Measurements from ENCODE around the gene VPS26C.

Gene VPS26C

DNA sequence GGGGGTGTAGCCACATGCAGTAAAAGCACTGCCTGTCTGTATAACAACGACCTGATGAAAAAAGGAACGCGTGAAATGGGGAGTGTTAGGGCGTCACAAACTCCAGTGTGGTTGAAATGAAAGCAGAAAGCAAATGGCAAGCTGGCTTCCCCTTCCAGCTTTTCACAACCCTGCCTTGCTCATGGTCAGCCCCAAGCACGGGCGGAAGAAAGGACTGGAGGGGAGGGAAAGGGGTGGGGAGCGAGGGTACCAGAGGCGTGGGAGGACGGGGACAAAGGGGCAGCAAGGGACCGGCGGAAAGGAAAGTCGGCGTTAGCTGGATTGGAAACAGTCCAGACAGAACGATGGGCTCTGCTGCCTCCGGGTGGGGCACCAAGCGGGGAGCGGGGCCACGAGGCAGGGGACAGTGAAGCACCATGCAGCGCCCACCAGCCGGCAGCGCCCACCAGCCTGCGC is 9.6 kb downstream of the VPS26C start:
- ChIA-PET POLR2A (interaction anchor here (1.0 kb wide), 3 partner anchors 10 to 116 kb away, joined by 3 read pairs; partner anchors contain the start of gene VPS26C), CTCF (interaction anchor here (1.2 to 2.4 kb wide), 2 partner anchors 14 to 91 kb away, joined by 3 to 6 read pairs; no protein-coding TSS in a partner anchor)
- no peak for TF ChIP-seq CTCF (IDR thresholded peaks at IDR 0.05; ENCODE audit: control extremely low read depth, extremely low read depth, low read depth, missing control alignments)
- DNase-seq (ENCODE audit: extremely low spot score), result no peak

DNA sequence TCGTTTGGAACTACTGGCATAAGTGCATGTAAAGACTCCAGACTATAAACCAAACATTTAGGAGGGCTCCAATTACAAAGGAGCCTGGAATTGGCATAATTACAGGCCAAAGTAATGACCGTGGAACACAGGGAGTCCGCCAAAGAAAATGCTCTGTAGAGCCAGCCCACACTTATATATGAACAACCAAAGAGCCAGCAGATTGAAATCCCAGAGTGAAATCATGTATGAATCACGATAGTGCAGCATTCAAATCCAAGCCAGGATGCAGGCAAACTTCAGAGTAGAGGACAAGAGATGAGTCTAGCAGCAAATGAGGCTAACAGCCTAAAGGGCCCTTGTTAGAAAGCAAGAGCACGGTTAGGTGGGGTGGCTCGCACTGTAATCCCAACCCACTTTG is 13.1 kb downstream of the VPS26C start:
- ChIA-PET POLR2A (no interaction called here), CTCF (interaction anchor here (1.0 to 1.3 kb wide), 2 partner anchors 11 to 24 kb away, joined by 3 read pairs; no protein-coding TSS in a partner anchor)
- DNase-seq (ENCODE audit: extremely low spot score), result no peak
- no peak for TF ChIP-seq CTCF (IDR thresholded peaks at IDR 0.05; ENCODE audit: control extremely low read depth, extremely low read depth, low read depth, missing control alignments)

GRCh38 chr21:37251294-37251634 is 15.9 kb downstream of the VPS26C start:
- ChIA-PET POLR2A (no interaction called here), CTCF (interaction anchor here (1.5 kb wide), 1 partner anchor 22 kb away, joined by 4 read pairs; no protein-coding TSS in a partner anchor)
- no peak for DNase-seq (ENCODE audit: extremely low spot score)
- no peak for TF ChIP-seq CTCF (IDR thresholded peaks at IDR 0.05; ENCODE audit: control extremely low read depth, extremely low read depth, low read depth, missing control alignments)

DNA sequence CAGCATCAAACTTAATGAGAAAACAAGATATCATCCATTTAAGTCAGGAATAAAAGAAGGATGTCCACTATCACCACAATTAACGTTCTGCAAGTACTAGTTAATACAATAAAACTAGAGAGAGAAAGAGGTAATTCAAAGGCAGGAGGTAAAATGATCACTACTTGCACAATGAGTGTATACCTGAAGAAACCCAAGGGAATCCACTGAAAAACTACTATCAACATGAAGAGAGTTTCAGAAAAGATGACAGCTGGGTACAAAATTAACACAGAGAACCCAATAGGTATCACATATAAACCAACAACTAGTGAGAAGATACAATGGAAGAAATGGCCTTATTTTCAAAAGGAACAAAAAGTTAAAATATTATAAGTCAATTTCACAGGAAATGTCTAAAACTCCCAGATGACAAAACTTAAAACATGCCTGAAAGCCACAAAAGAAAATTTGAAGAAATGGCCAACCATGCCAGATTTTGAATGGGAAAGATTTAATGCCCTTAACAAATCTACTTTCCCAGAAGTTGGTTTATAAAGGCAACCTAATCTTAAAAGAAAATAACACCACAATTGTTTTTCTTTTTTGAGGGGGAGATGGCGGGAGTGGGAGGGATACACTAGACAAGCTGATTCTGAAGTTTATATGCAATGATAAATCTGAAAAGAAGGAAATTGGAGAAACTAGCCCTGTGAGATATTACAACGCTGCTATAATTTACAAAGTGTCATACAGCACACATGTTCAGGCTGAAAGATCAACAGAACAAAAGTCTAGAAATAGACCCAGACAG is 17.8 kb downstream of the VPS26C start:
- no peak for TF ChIP-seq CTCF (IDR thresholded peaks at IDR 0.05; ENCODE audit: control extremely low read depth, extremely low read depth, low read depth, missing control alignments)
- ChIA-PET CTCF (no interaction called here), POLR2A (interaction anchor here (0.6 kb wide), 1 partner anchor 251 kb away, joined by 3 read pairs; no protein-coding TSS in a partner anchor)
- DNase-seq (ENCODE audit: extremely low spot score), result no peak

GRCh38 chr21:37248298-37248697 is 18.8 kb downstream of the VPS26C start:
- POLR2A ChIA-PET, result no interaction called here
- CTCF ChIA-PET, result no interaction called here

DNA sequence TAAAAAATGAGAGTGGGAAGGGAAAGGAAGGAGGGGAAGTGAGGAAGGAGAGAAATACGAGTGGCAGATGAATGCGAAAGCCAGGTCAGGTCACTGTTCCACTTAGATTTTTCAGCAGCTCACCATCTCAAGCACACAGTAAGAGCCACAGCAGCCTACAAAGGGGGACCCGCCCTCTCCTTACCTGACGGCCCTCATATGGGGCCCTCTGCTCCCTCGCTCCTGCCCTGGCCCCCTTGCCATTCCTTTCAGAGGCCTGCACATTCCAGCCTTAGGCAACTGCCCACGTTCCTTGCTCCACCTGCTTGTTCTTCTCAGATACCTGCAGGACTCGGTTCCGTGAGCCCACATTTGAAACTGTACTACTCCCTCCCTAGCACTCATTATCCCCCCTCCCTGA is 22.0 kb downstream of the VPS26C start:
- ChIA-PET POLR2A (no interaction called here), CTCF (interaction anchor here (0.8 to 1.6 kb wide), 4 partner anchors 16 to 78 kb away, joined by 3 to 4 read pairs (median 3); no protein-coding TSS in a partner anchor)
- TF ChIP-seq CTCF (IDR thresholded peaks at IDR 0.05; ENCODE audit: control extremely low read depth, extremely low read depth, low read depth, missing control alignments), result no peak
- no peak for DNase-seq (ENCODE audit: extremely low spot score)

More at GRCh38 chr21:37248298-37248697, 18.8 kb downstream of the VPS26C start:
- DNase-seq (ENCODE audit: extremely low spot score), result no peak
- TF ChIP-seq CTCF (IDR thresholded peaks at IDR 0.05; ENCODE audit: control extremely low read depth, extremely low read depth, low read depth, missing control alignments), result no peak
